Keratinocyte (primary cell): Measurements from ENCODE around the gene EYA4. TPM values are rescaled to one million over a fixed set of nuclear protein-coding genes. Genes with fewer than 3 reads are reported as not detected.

Experiments
- DNase-seq: peaks from one replicate; pipeline ENCODE4 v3.0.0-alpha.2; 2011; ENCODE audit warnings: low read depth, missing footprints, low spot score
- FAIRE-seq: peaks from 2 replicates; lab custom pipeline; 2011; peaks lifted over from hg19 to GRCh38; lab: Jason Lieb, UNC
- H2AFZ ChIP-seq: 2 replicates; pipeline ENCODE4 v1.6.0; 2012; ENCODE audit warnings: low read length, control low read depth, inconsistent platforms; ENCODE audit not compliant: control insufficient read depth
- H3K27ac ChIP-seq: 2 replicates; pipeline ENCODE4 v1.5.1; 2011; ENCODE audit warnings: low read length; ENCODE audit not compliant: control insufficient read depth, insufficient read depth
- H3K27me3 ChIP-seq: 3 replicates; pipeline ENCODE4 v1.6.0; 2011; ENCODE audit warnings: low read length; ENCODE audit not compliant: control insufficient read depth, insufficient read depth; ENCODE audit errors: extremely low read depth
- H3K36me3 ChIP-seq, 2 experiments: 2 replicates in 1 of 2; 3 replicates in 1 of 2; pipeline ENCODE4 v1.5.1; 2011; ENCODE audit warnings: low read length in 2 of 2, mild to moderate bottlenecking in 1 of 2; ENCODE audit not compliant: control insufficient read depth in 2 of 2, insufficient read depth in 2 of 2; ENCODE audit errors: extremely low read depth in 1 of 2
- H3K4me1 ChIP-seq: 3 replicates; pipeline ENCODE4 v1.5.1; 2011; ENCODE audit warnings: low read length; ENCODE audit not compliant: control insufficient read depth, insufficient read depth; ENCODE audit errors: extremely low read depth
- H3K4me2 ChIP-seq: 3 replicates; pipeline ENCODE4 v1.6.0; 2011; ENCODE audit warnings: low read depth, low read length; ENCODE audit not compliant: control insufficient read depth, insufficient read depth; ENCODE audit errors: extremely low read depth
- H3K4me3 ChIP-seq, 3 experiments: fragments of 200-600 bp in 1 of 3; sonication (generic) in 1 of 3; 2 replicates in 2 of 3; 3 replicates in 1 of 3; pipeline ENCODE4 v1.5.1; 2011 to 2016; ENCODE audit warnings: low read length in 3 of 3, mild to moderate bottlenecking in 3 of 3, control low read depth in 2 of 3, inconsistent platforms in 1 of 3, low read depth in 1 of 3, mixed read lengths in 1 of 3, mixed run types in 1 of 3, moderate library complexity in 1 of 3; ENCODE audit not compliant: control insufficient read depth in 2 of 3, insufficient read depth in 2 of 3; ENCODE audit errors: extremely low read depth in 1 of 3
- H3K79me2 ChIP-seq: 2 replicates; pipeline ENCODE4 v1.6.0; 2012; ENCODE audit warnings: low read length; ENCODE audit not compliant: control insufficient read depth, insufficient read depth
- H3K9ac ChIP-seq: 3 replicates; pipeline ENCODE4 v1.6.0; 2011; ENCODE audit warnings: low read length; ENCODE audit not compliant: control insufficient read depth, insufficient read depth; ENCODE audit errors: extremely low read depth
- H3K9me1 ChIP-seq: 3 replicates; pipeline ENCODE4 v1.6.0; 2011; ENCODE audit warnings: low read length; ENCODE audit not compliant: control insufficient read depth, insufficient read depth; ENCODE audit errors: extremely low read depth
- H3K9me3 ChIP-seq: 2 replicates; pipeline ENCODE4 v1.5.1; 2012; ENCODE audit warnings: low read depth, low read length; ENCODE audit not compliant: control insufficient read depth
- H4K20me1 ChIP-seq: 3 replicates; pipeline ENCODE4 v1.6.0; 2011; ENCODE audit warnings: low read length; ENCODE audit not compliant: control insufficient read depth, insufficient read depth; ENCODE audit errors: extremely low read depth
- EZH2 ChIP-seq: IDR thresholded peaks from one replicate; pipeline ENCODE4 v1.6.1; 2012; ENCODE audit warnings: inconsistent platforms, mild to moderate bottlenecking, low read length, moderate library complexity
- dilution Hi-C: fragments of 300-500 bp; cut with MboI; formaldehyde crosslinking; loops from one replicate; pipeline ENCODE4 v1.7.0; 2020; ENCODE audit warnings: low sequenced_read_pairs; ENCODE audit not compliant: extremely low pct_ligation_motif_present
- polyA plus RNA-seq, 5 experiments: library from polyadenylated mRNA; depleted of rRNA in 3 of 5; stranded (reverse) in 3 of 5; stranded (forward) in 1 of 5; unstranded in 1 of 5; fragments of >200 nt; gene quantifications; 1 replicate in 1 of 5; 2 replicates in 3 of 5; 3 replicates in 1 of 5; pipeline versions ENCODE4 v1.2.1 to v1.2.3, GENCODE V29; 2011 to 2012; ENCODE audit warnings: missing spikeins in 2 of 5, low read depth in 1 of 5, low replicate concordance in 1 of 5
- TF ChIP-seq, protein P1 (sequence below), 3 experiments: IDR thresholded peaks in 1 of 3; conservative IDR thresholded peaks in 1 of 3; optimal IDR thresholded peaks in 1 of 3; 2 replicates in 2 of 3; 3 replicates in 1 of 3; pipeline versions ENCODE3 to v1.5.1; 2011; ENCODE audit warnings: low read length in 3 of 3, mild to moderate bottlenecking in 3 of 3, moderate library complexity in 2 of 3, control low read depth in 1 of 3, inconsistent platforms in 1 of 3; ENCODE audit not compliant: insufficient read depth in 2 of 3; ENCODE audit errors: extremely low read depth in 1 of 3

Gene EYA4
- polyA plus RNA-seq, 1 donor (not counting 4 experiments of a cell fraction or from before 2014, with no cell fraction given) = 0.01 TPM

DNA sequence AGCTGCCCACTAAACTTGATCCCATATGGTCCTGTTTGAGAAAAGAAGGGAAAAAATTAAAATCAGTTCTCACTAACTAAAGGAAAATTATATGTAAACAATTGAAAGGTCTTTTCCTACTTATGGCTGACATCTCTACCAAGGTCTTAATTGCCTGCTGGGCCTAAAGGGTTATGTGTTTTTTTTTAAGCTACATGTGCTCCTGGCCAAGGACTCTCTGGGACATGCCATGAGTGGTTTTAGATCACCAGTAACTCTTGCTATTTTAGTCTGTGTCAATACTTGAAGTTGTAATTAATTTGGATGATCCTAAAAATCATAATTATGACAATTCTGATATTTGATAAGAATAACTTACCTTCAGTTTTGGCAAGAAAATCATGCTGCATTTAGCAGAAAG, 35.9 kb upstream of the EYA4 start:
- no peak overlapping the region for H3K27ac ChIP-seq

DNA sequence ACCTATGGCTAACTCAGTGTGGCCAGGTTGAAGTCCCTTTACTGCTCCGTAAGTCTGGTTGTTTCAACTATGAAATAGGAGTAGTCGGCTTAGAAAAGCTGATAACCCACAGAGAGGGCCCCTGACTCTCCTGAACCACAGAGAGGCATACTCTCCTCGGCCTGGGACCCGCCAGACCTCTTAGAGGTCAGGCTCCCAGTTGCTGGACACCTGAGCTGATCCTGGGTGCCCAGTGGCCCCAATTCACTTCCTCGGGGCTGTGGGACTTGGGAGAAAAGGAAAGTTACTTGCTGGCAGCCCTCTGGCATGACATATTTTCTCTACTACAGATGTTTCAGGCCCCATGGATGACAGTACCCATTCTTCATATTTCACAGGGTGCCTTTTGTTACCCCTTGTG, 34.2 kb upstream of the EYA4 start:
- no peaks in the 10 kb centered on the region for H3K4me1 ChIP-seq
- TF ChIP-seq EZH2 = no peak
- TF ChIP-seq, protein P1, sequence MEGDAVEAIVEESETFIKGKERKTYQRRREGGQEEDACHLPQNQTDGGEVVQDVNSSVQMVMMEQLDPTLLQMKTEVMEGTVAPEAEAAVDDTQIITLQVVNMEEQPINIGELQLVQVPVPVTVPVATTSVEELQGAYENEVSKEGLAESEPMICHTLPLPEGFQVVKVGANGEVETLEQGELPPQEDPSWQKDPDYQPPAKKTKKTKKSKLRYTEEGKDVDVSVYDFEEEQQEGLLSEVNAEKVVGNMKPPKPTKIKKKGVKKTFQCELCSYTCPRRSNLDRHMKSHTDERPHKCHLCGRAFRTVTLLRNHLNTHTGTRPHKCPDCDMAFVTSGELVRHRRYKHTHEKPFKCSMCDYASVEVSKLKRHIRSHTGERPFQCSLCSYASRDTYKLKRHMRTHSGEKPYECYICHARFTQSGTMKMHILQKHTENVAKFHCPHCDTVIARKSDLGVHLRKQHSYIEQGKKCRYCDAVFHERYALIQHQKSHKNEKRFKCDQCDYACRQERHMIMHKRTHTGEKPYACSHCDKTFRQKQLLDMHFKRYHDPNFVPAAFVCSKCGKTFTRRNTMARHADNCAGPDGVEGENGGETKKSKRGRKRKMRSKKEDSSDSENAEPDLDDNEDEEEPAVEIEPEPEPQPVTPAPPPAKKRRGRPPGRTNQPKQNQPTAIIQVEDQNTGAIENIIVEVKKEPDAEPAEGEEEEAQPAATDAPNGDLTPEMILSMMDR (optimal IDR thresholded peaks at IDR 0.05 in 1 of 3, IDR thresholded peaks at IDR 0.05 in 1 of 3, conservative IDR thresholded peaks at IDR 0.05 in 1 of 3; ENCODE audit: extremely low read depth in 1 of 3, insufficient read depth in 2 of 3, low read length in 3 of 3) = no peak
- dilution Hi-C loops = no loop called here
- H3K9me3 ChIP-seq = no peaks in the 10 kb centered on the region
- H3K79me2 ChIP-seq = no peaks in the 10 kb centered on the region
- H3K27me3 ChIP-seq = no peaks in the 10 kb centered on the region
- H3K9ac ChIP-seq = no peak overlapping the region
- DNase-seq (no peak), FAIRE-seq (no peak)
- no peak overlapping the region for H3K4me3 ChIP-seq
- H3K36me3 ChIP-seq = no peaks in the 10 kb centered on the region
- H3K9me1 ChIP-seq = no peaks in the 10 kb centered on the region
- no peak overlapping the region for H3K27ac ChIP-seq
- H2AFZ ChIP-seq = no peak overlapping the region
- H4K20me1 ChIP-seq = no peaks in the 10 kb centered on the region
- H3K4me2 ChIP-seq = no peak overlapping the region

More for the DNA sequence above, 35.9 kb upstream of the EYA4 start:
- Histone ChIP-seq H3K9me3 (no peaks in the 10 kb centered on the region), H3K9ac (no peak overlapping the region), H2AFZ (no peak overlapping the region), H3K4me3 (no peak overlapping the region), H3K79me2 (no peaks in the 10 kb centered on the region), H3K4me1 (no peaks in the 10 kb centered on the region), H4K20me1 (no peaks in the 10 kb centered on the region), H3K36me3 (no peaks in the 10 kb centered on the region), H3K9me1 (no peaks in the 10 kb centered on the region), H3K27me3 (no peaks in the 10 kb centered on the region), H3K4me2 (no peak overlapping the region)
- DNase-seq = no peak
- no peak for FAIRE-seq
- dilution Hi-C loops = no loop called here
- no peak for TF ChIP-seq EZH2
- TF ChIP-seq, protein P1 (optimal IDR thresholded peaks at IDR 0.05 in 1 of 3, IDR thresholded peaks at IDR 0.05 in 1 of 3, conservative IDR thresholded peaks at IDR 0.05 in 1 of 3; ENCODE audit: extremely low read depth in 1 of 3, insufficient read depth in 2 of 3, low read length in 3 of 3) = no peak
